Psoas muscle (tissue), 8 donors: ENCODE measurements around the gene DRG1. TPM values are rescaled to one million over a fixed set of nuclear protein-coding genes. Genes with fewer than 3 reads are reported as not detected.

Experiments
- ATAC-seq, 4 donors: fragments of 200-7000 bp; cut with Tn5 transposase; one replicate each; pipeline ENCODE4 v1.9.1; 2020; ENCODE audit warnings: moderate library complexity in 3 of 4, mild to moderate bottlenecking in 2 of 4
- DNase-seq, 2 donors: peaks; one replicate each; pipeline ENCODE4 v3.0.0-alpha.2; 2020
- H3K27ac ChIP-seq: fragments of 200-600 bp; one replicate; pipeline ENCODE4 v1.8.0; 2022
- H3K27me3 ChIP-seq, 3 donors: fragments of 200-600 bp in 1 of 3; one replicate each; pipeline versions ENCODE4 v1.6.1 to v1.8.0; 2013 to 2022; ENCODE audit warnings: low read length in 2 of 3, mild to moderate bottlenecking in 2 of 3, moderate library complexity in 1 of 3; ENCODE audit not compliant: insufficient read depth in 3 of 3
- H3K36me3 ChIP-seq, 2 donors: fragments of 200-600 bp in 1 of 2; one replicate each; pipeline versions ENCODE4 v1.6.1 to v1.8.0; 2013 to 2022; ENCODE audit warnings: low read depth in 1 of 2, mild to moderate bottlenecking in 1 of 2, moderate library complexity in 1 of 2; ENCODE audit not compliant: insufficient read depth in 1 of 2
- H3K4me1 ChIP-seq: fragments of 200-600 bp; one replicate; pipeline ENCODE4 v1.8.0; 2022
- H3K4me3 ChIP-seq: fragments of 200-600 bp; one replicate; pipeline ENCODE4 v1.8.0; 2022; ENCODE audit warnings: mild to moderate bottlenecking
- H3K9me3 ChIP-seq: fragments of 200-600 bp; one replicate; pipeline ENCODE4 v1.8.0; 2022
- WGBS, 3 donors: extraction: QIAGEN DNeasy Blood & Tissue Kit; methylation state at CpG; one replicate each; pipeline versions ENCODE4 v1.1.6 to v1.1.7; 2013; 5-methylcytosine and 5-hydroxymethylcytosine counted together
- intact Hi-C, 2 donors: fragments of 100-400 bp; cut with DNase I; formaldehyde crosslinking; loops; one replicate each; pipeline versions ENCODE4 v1.11.0 to v1.14.2; 2022
- polyA plus RNA-seq, 3 donors: library from polyadenylated mRNA; stranded (reverse); fragments of 200-250 nt; gene quantifications; one replicate each; pipeline ENCODE4 v1.2.3, GENCODE V29; 2013
- total RNA-seq, 4 donors: library from RNA; stranded (reverse); fragmentation: NEBNext Ultra II Directional in 2 of 4; extraction: Animal tissue kit (Norgen Biotek cat#: 25700) in 2 of 4; gene quantifications; one replicate each; pipeline versions ENCODE4 v1.2.1 to v1.2.4, GENCODE V29; 2021 to 2023
- TF ChIP-seq, protein P1 (sequence below): fragments of 200-600 bp; IDR thresholded peaks from one replicate; pipeline ENCODE4 v1.8.0; 2022; ENCODE audit warnings: antibody characterized with exemption
- donor health status: healthy with polysubstance abuse.
- donor health status: DM: no; HTN: no; CAD: no; lungs with moderate emphysema.
- donor health status: Bipolar disorder and iron deficiency.
- donor health status: healthy.
- donor health status: DM: yes; HTN: yes; CAD: no.
- donor health status: DM: no; HTN: no; CAD: no.
- donor health status: DM: no; HTN: no; CAD: no.
- donor health status: DM: yes; HTN: yes; CAD: no.

DRG1 gene
- total and polyA plus RNA-seq, 7 donors: 75.2 to 101 (median 90.6) TPM

DNA sequence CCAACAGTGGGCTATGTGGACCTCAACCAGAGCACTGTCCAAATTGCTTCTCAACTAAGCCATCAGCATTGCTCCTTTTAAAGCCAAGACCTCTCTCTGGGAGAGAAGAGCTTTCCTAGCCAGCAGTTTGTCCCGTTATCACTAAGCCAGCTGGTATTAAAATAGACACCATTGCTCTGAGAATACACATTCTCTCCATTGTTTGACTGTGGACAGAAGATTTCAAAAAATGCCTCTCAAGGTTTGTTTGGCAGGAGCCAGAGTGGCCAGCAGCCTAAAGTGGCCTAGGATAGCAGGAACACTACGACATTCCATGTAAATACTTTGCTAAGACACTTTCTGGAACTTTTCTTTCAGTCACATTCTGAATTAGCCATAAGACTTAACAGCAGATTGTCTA is 49.0 kb downstream of the DRG1 start:
- H3K4me3 ChIP-seq: no peak overlapping the region
- no peak for DNase-seq
- TF ChIP-seq, protein P1, sequence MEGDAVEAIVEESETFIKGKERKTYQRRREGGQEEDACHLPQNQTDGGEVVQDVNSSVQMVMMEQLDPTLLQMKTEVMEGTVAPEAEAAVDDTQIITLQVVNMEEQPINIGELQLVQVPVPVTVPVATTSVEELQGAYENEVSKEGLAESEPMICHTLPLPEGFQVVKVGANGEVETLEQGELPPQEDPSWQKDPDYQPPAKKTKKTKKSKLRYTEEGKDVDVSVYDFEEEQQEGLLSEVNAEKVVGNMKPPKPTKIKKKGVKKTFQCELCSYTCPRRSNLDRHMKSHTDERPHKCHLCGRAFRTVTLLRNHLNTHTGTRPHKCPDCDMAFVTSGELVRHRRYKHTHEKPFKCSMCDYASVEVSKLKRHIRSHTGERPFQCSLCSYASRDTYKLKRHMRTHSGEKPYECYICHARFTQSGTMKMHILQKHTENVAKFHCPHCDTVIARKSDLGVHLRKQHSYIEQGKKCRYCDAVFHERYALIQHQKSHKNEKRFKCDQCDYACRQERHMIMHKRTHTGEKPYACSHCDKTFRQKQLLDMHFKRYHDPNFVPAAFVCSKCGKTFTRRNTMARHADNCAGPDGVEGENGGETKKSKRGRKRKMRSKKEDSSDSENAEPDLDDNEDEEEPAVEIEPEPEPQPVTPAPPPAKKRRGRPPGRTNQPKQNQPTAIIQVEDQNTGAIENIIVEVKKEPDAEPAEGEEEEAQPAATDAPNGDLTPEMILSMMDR: no peak
- H3K27ac ChIP-seq: no peak overlapping the region
- WGBS, 3 donors: 31 to 41% (median 35%) methylated on average over 2 of the region's 2 CpGs
- H3K9me3 ChIP-seq: no peaks in the 10 kb centered on the region
- peak in 2 of 4 donors; percentile 13 to 19 for ATAC-seq
- H3K4me1 ChIP-seq: peaks cover 11% of the 10 kb centered on the region
- intact Hi-C loops: no loop called here
- H3K36me3 ChIP-seq: peaks cover 10 to 78% of the 10 kb centered on the region in 2 donors
- H3K27me3 ChIP-seq: no peaks in the 10 kb centered on the region

DNA sequence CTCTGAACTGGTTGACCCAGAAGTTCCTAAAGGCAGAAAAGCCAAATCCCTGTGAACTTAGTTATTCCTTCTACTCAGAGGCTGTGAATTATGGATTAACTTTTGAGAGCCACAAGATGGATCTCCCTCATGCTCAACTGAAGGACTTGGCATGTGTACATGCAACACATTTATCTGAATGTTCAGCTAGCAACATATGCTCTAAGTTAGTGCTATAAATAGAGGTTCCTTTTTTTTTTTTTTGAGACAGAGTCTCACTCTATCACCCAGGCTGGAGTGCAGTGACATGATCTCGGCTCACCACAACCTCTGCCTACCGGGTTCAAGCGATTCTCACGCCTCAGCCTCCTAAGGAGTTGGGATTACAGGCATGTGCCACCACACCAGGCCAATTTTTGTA is 50.1 kb downstream of the DRG1 start:
- Histone ChIP-seq H3K27ac (no peak overlapping the region), H3K36me3 (peaks cover 10 to 78% of the 10 kb centered on the region in 2 donors), H3K4me1 (peaks cover 11% of the 10 kb centered on the region), H3K4me3 (no peak overlapping the region), H3K27me3 (no peaks in the 10 kb centered on the region), H3K9me3 (no peaks in the 10 kb centered on the region)
- intact Hi-C loops: no loop called here
- TF ChIP-seq, protein P1: no peak
- DNase-seq: no peak
- 40 to 63% (median 44%) methylated on average over 4 of the region's 4 CpGs for WGBS, 3 donors
- peak in 3 of 4 donors; percentile 29 to 55 (median 49) for ATAC-seq

DNA sequence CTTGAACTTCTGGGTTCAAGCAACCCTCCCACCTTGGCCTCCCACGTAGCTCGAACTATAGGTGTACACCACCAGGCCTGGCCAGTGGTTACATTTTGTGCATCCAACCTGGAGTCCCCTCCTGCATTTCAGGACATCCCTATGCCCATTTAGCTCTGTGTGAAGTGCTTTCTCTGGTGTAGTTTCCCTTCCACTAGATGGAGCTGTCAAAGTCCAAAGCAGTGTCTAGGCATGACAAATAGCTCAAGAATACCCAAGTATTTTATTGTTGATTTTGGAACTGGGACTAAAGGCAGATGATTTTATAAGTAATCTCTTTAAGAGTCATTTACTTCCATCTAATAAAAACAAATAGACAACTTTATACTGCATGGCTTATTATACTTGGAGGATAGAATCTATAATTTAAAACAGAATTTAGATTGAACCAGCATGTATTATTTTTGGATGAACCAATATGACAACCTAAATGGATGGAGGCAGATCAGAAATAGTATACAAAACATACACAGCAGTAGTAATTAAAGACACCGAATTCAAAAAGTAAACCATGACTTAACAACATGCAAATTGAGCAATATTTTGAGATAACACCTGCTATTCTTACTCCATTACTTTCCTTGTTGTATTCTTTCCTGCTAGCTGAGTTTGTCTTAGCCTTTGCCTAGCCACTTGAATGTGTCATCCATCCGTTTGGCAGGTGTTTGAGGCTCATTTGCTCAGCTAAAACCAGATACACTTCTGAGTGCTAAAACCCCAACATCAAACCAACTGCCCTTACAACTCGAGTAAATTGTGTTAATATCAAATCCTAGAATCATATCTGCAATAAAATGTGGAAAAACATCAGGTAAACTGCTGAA is 52.5 kb downstream of the DRG1 start:
- Histone ChIP-seq H3K36me3 (peaks cover 4 to 79% of the 10 kb centered on the region in 2 donors), H3K27ac (peak overlapping the region; percentile 54), H3K4me3 (no peak overlapping the region), H3K4me1 (peaks cover 6% of the 10 kb centered on the region), H3K9me3 (no peaks in the 10 kb centered on the region), H3K27me3 (no peaks in the 10 kb centered on the region)
- DNase-seq (no peak), ATAC-seq (peak; percentile 26 to 61 (median 55))
- intact Hi-C loops: no loop called here
- TF ChIP-seq, protein P1: peak; percentile 37
- 86 to 92% (median 86%) methylated on average over 5 of the region's 5 CpGs for WGBS, 3 donors

DNA sequence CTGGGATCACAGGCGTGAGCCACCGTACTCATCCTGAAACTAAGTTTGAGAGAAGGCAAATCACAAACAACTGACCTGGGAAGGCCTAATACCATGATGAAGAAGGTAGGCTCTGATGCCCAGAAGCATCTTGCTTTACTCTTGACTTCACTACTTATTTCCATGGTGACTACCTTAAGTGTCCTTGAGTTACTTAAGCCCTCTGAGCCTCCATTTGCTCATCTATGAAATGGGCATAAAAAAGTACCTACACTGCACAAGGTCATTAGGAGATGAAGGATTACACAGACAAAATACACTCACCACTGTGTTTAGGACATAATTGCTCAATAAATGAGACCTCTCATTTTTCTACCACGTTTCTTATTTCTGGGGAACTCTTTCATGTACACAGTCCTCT is 62.3 kb downstream of the DRG1 start:
- Histone ChIP-seq H3K27me3 (no peaks in the 10 kb centered on the region), H3K4me3 (no peak overlapping the region), H3K36me3 (peaks cover 14 to 88% of the 10 kb centered on the region in 2 donors), H3K27ac (no peak overlapping the region), H3K4me1 (no peaks in the 10 kb centered on the region), H3K9me3 (no peaks in the 10 kb centered on the region)
- intact Hi-C loops: no loop called here
- ATAC-seq (no peak), DNase-seq (no peak)
- TF ChIP-seq, protein P1: no peak
- 94 to 96% (median 94%) methylated on average over 3 of the region's 3 CpGs for WGBS, 3 donors
